Measurements from ENCODE around the gene TTN. TPM values are rescaled to one million over a fixed set of nuclear protein-coding genes. Genes with fewer than 3 reads are reported as not detected.

Gene TTN
- total RNA-seq, 1 experiment from 2014 or later = not detected

DNA sequence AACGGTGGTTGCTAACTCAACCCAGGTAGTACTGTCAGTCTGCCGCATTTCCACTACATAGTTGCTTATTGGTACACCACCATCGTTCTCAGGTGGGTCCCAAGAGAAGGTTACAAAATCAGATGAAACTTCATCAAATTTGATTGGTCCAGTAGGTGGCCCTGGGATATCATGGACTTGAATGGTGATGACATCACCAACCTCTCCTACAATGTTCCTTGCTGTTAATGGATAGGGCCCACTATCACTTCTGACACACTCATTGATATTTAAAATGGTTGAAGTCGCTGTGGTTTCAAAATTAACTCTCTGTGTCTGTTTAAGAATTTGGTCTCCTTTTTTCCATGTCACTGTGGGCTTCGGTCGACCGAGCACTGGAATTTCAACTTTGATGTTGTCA is 232.4 kb downstream of the TTN start:
- DNase-seq = no peak
- Histone ChIP-seq H3K79me2 (ENCODE audit: low read depth) (no peaks in the 10 kb centered on the region), H3F3A (ENCODE audit: insufficient read depth, low read depth) (no peaks in the 10 kb centered on the region), H2AFZ (no peak overlapping the region), H3K36me3 (ENCODE audit: low read depth) (peaks cover 24% of the 10 kb centered on the region), H3K9me2 (ENCODE audit: insufficient read depth) (no peaks in the 10 kb centered on the region), H3K27ac (no peak overlapping the region), H3K9me3 (ENCODE audit: insufficient read depth, low read depth) (no peaks in the 10 kb centered on the region; the same call in 1 of the 2 replicates), H3K4me1 (replicated peaks; ENCODE audit: insufficient read depth) (no peaks in the 10 kb centered on the region), H3K27me3 (ENCODE audit: insufficient read depth, low read depth) (no peaks in the 10 kb centered on the region), H3K4me2 (no peak overlapping the region), H4K20me1 (ENCODE audit: insufficient read depth) (no peaks in the 10 kb centered on the region), H3K4me3 (no peak overlapping the region)
- BruUV-seq (replicated peaks) = no TSS peak
- intact Hi-C loops (cut with micrococcal nuclease; ENCODE audit: unreplicated experiment) = no loop called here
- ChIA-PET CTCF (no interaction called here), POLR2A (ENCODE audit: unreplicated experiment) (no interaction called here)
- TF ChIP-seq, protein P1, sequence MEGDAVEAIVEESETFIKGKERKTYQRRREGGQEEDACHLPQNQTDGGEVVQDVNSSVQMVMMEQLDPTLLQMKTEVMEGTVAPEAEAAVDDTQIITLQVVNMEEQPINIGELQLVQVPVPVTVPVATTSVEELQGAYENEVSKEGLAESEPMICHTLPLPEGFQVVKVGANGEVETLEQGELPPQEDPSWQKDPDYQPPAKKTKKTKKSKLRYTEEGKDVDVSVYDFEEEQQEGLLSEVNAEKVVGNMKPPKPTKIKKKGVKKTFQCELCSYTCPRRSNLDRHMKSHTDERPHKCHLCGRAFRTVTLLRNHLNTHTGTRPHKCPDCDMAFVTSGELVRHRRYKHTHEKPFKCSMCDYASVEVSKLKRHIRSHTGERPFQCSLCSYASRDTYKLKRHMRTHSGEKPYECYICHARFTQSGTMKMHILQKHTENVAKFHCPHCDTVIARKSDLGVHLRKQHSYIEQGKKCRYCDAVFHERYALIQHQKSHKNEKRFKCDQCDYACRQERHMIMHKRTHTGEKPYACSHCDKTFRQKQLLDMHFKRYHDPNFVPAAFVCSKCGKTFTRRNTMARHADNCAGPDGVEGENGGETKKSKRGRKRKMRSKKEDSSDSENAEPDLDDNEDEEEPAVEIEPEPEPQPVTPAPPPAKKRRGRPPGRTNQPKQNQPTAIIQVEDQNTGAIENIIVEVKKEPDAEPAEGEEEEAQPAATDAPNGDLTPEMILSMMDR (conservative IDR thresholded peaks at IDR 0.05) = no peak
- TF ChIP-seq EZH2 (IDR thresholded peaks at IDR 0.05; ENCODE audit: low read depth) = no peak

DNA sequence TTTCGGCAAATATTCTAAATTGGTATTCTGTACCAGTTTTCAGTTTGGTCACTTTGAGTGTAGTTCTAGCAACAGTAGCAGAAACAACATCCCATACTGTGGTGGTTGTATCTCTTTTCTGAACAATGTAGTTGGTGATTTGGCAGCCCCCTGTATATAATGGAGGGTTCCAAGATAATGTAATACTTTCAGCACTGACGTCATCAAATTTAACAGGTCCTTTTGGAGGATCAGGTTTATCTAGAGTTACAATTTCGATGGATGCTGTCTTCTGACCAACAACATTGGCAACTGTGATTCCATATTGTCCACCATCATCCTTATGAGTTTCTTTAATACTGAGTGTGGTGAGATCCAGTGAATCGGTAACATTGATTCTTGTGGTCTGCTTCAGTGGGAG is 239.0 kb downstream of the TTN start:
- Histone ChIP-seq H2AFZ (no peak overlapping the region), H3K9me2 (ENCODE audit: insufficient read depth) (no peaks in the 10 kb centered on the region), H3K27me3 (ENCODE audit: insufficient read depth, low read depth) (no peaks in the 10 kb centered on the region), H3K4me3 (no peak overlapping the region), H4K20me1 (ENCODE audit: insufficient read depth) (no peaks in the 10 kb centered on the region), H3K79me2 (ENCODE audit: low read depth) (no peaks in the 10 kb centered on the region), H3F3A (ENCODE audit: insufficient read depth, low read depth) (no peaks in the 10 kb centered on the region), H3K36me3 (ENCODE audit: low read depth) (peaks cover 12% of the 10 kb centered on the region), H3K4me2 (no peak overlapping the region), H3K9me3 (ENCODE audit: insufficient read depth, low read depth) (no peaks in the 10 kb centered on the region; the same call in 1 of the 2 replicates), H3K27ac (no peak overlapping the region), H3K4me1 (replicated peaks; ENCODE audit: insufficient read depth) (no peaks in the 10 kb centered on the region)
- TF ChIP-seq, protein P1 (conservative IDR thresholded peaks at IDR 0.05) = no peak
- TF ChIP-seq EZH2 (IDR thresholded peaks at IDR 0.05; ENCODE audit: low read depth) = no peak
- no TSS peak for BruUV-seq (replicated peaks)
- no peak for DNase-seq
- intact Hi-C loops (cut with micrococcal nuclease; ENCODE audit: unreplicated experiment) = no loop called here
- ChIA-PET CTCF (no interaction called here), POLR2A (ENCODE audit: unreplicated experiment) (no interaction called here)

DNA sequence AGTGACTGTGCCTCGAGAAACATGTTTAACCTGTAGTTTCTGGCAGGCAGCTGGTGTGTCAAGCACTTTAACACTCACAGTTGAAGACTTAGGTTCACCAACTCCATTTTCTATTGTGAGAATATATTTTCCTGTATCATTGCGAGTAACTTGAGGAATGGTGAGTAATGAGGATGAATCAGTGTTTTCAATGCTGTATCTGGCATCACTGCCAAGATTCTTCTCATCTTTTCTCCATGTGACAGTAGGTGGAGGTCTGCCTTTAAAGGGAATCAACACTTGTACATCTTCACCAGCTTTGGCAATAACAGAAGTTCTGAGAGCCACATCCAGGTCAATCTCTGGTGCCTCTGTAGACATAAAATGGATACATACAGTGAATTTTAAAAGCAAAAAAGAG is 254.2 kb downstream of the TTN start:
- no peaks in the 10 kb centered on the region for H3F3A ChIP-seq (ENCODE audit: insufficient read depth, low read depth)
- H3K9me2 ChIP-seq (ENCODE audit: insufficient read depth) = no peaks in the 10 kb centered on the region; the same call in none of the 2 replicates
- no peaks in the 10 kb centered on the region; the same call in 1 of the 2 replicates for H4K20me1 ChIP-seq (ENCODE audit: insufficient read depth)
- H3K9me3 ChIP-seq (ENCODE audit: insufficient read depth, low read depth) = no peaks in the 10 kb centered on the region
- peaks cover 14% of the 10 kb centered on the region; the same call in 1 of the 2 replicates for H3K36me3 ChIP-seq (ENCODE audit: low read depth)
- no peak for DNase-seq
- POLR2A ChIA-PET (ENCODE audit: unreplicated experiment) = no interaction called here
- H3K27me3 ChIP-seq (ENCODE audit: insufficient read depth, low read depth) = no peaks in the 10 kb centered on the region
- no peak overlapping the region for H3K27ac ChIP-seq
- no peak overlapping the region for H3K4me2 ChIP-seq
- no peak overlapping the region for H3K4me3 ChIP-seq
- CTCF ChIA-PET = no interaction called here
- no peaks in the 10 kb centered on the region for H3K79me2 ChIP-seq (ENCODE audit: low read depth)
- no TSS peak for BruUV-seq (replicated peaks)
- intact Hi-C loops (cut with micrococcal nuclease; ENCODE audit: unreplicated experiment) = no loop called here
- no peak overlapping the region for H2AFZ ChIP-seq
- TF ChIP-seq EZH2 (IDR thresholded peaks at IDR 0.05; ENCODE audit: low read depth) = no peak
- TF ChIP-seq, protein P1 (conservative IDR thresholded peaks at IDR 0.05) = no peak
- H3K4me1 ChIP-seq (replicated peaks; ENCODE audit: insufficient read depth) = no peaks in the 10 kb centered on the region

All from PC-9 (cell line).